NCI-H1105 treated with DMSO at 0.1 percent for 48 hours (cell line): Measurements from ENCODE around the gene POLR2J.
"Not testable (repeated sequence)": the region's sequence is repeated elsewhere in the genome, so short reads cannot be mapped to it uniquely, and the experiment has no call there.

Experiments
- DNase-seq: peaks from one replicate; lab custom pipeline; 2025; lab: John Stamatoyannopoulos, UW

POLR2J gene

GRCh38 chr7:102466097-102466496 lies 12.6 kb downstream of the POLR2J start:
- DNase-seq = no peak

DNA sequence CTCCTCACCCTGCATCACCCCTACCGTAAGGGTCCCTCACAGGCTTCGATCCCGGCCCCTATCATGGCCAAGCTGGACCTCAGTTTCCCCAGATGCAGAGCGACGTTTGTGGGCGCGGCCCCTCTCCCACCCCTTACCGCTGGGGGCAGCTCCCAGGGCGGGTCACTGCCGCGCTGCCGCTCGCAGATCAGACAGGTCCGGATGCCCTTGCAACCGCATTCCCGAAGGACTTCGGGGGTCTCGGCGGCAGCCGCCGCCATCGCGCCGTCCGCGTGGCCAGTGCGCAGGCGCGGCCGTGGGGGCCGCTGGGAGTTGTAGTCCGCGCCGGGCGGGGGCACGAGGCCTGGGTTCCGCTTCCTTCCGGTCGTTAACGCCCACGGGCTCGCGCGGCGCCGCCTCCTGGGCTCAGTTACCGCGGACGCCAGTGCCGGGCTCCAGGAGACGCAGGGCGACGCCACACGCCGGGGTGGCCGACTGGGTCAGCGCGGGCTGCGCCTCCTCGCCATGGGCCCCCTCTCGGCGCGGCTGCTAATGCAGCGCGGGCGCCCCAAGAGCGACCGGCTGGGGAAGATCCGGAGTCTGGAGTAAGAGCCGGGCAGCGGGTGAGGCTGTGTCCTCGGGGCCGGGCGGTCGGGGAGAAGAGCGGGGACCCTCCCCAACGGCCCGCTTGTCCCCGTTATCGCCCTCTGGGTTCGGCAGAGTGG lies 14.0 kb downstream of the POLR2J start, which contains the start of the genes ALKBH4 and LRWD1:
ALKBH4 (minus strand) TSS at position 287 of the 704 bp plus-strand sequence; CDS start at position 260, 27 bp downstream.
LRWD1 (plus strand) TSS at position 408 of the 704 bp plus-strand sequence; CDS start at position 505, 97 bp downstream.
- DNase-seq = peak; percentile 83

DNA sequence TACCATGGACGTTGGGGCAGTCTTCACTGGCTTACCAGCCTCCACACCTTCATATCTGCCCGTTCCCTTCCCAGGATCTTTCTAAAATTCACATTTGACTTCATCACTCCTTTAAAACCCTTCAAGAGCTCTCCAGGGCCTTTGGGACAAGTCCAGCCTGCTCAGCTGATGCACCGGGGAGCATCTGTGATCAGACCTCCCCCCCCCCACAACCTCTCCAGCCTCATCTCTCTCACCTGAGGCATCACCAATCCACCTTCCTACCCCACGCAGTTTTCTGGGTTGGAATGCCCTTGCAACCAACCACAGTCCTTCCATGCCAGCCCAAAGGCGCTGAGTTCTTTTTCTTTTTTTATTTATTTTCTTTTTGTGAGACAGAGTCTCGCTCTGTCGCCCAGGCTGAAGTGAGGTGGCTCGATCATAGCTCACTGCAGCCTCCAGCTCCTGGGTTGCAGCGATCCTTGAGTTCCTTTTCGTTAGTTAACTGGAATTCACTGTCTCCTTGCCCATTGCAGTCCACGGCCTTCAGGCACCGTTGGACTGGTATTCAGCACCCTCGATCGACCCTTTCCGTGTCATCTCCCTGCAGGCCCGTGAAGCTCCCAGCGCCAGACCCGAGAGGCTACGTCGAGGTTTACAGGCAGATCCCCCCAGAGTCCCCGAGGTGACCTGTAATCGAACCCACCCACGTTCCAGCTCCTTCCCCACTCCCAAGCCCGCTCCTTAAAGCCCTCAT lies 14.7 kb downstream of the POLR2J start:
- no peak for DNase-seq

GRCh38 chr7:102460467-102460866 lies 18.3 kb downstream of the POLR2J start:
- no peak for DNase-seq

DNA sequence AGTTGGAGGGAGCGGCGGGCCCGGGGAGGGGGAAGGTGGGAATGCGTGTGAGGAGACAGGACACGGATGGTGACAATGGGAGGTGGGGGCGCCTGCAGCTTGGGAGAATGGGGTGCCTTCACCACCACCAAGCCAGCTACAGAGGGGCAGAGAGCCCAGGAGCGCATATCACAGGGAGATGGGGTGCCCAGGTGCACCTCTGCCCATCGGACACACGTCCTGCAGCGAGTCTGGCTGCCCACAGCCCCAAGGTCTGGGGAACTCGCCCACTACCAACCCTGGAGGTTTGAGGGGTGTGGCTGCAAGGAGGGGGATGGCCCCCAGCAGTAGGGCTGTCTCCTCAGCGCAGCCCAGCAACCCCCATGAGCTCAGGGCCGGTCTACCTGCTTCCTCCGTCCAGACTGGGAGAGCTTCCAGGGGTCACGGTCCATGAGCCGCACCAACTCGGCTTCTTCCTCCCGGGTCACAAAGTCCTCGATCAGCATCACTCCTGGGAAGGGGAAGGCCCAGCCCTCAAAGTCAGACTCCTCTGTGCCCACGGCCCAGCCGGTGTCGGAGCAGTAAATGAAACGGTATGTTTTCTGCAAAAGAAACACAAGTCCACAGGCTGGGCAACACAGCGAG lies 19.4 kb downstream of the POLR2J start:
- DNase-seq = no peak

GRCh38 chr7:102457352-102457924 lies 21.3 kb downstream of the POLR2J start:
- no peak for DNase-seq

DNA sequence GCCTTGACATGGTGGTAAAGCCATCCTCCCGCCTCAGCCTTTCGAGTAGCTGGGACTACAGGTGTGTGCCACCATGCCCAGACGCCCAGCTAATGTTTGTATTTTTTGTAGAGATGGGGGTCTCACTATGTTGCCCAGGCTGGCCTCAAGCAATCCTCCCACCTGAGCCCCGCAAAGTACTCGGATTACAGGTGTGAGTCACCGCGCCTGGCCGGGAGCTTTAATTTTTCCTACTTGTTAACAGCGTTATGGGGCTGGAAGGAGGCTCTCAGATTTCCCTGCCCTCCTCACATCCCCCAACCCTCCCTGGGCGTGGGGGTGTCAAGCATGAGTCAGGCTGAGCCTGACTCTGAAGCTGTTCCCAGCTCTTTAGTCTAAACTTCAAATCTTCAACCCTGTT lies 22.4 kb downstream of the POLR2J start:
- no peak for DNase-seq

GRCh38 chr7:102455596-102455995 lies 23.1 kb downstream of the POLR2J start:
- DNase-seq = no peak

GRCh38 chr7:102454932-102455331 lies 23.8 kb downstream of the POLR2J start:
- DNase-seq = not testable (repeated sequence)

- DNase-seq = no peak
Measured at GRCh38 chr7:102454468-102454867, 24.3 kb downstream of the POLR2J start.

DNA sequence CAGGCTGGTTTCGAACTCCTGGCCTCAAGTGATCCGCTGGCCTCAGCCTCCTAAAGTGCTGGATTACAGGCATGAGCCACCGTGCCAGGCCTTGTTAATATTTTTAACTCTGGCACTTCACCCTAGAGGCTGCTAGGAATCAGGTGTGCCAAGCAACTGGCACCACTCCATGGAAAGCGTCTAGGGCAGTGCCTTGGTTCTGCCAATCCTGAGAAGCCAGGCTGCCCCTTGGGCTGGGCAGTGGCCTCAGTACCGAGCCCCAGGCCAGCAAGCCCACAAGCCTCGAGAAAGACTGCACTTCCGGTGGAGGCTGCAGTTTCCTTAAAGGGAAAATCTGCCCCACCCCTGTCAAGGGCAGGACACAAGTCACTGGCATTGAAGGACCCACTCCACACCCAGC lies 25.4 kb downstream of the POLR2J start:
- DNase-seq = no peak

- DNase-seq = no peak
Measured at GRCh38 chr7:102452451-102452850, 26.3 kb downstream of the POLR2J start.

DNA sequence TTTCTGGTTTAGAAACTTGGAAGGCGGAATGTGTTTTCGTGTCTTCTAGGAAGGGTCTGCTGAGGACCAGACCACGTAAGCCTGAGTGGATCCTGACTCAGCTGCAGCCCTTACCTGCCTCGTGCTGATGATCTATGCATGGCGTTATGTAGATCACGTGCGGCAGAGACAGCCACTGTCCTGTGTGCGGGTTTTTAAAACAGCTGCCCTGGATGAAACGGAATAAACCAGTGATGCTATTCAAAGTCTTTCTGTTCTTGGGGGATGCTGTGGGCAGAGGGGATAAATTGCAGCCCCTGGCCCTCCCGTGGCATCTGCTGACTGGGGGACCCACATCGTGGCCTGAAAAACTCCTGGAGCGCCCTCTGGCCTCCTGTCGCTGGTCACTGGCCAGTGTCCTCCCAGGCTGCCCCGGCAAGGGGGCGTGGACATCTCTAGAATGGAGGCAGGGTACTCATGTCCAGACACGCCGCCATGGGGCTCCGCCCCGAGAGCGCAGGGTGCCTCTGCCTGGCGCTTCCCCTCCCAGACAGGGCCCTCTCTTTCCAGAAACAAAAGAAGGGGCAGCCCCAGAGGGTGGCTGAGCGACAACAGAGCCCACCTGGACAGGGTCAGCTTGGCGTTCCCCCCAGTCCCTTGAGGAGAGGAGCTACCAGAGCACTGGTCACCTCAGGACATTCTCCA lies 27.2 kb downstream of the POLR2J start:
- peak; percentile 61 for DNase-seq

DNA sequence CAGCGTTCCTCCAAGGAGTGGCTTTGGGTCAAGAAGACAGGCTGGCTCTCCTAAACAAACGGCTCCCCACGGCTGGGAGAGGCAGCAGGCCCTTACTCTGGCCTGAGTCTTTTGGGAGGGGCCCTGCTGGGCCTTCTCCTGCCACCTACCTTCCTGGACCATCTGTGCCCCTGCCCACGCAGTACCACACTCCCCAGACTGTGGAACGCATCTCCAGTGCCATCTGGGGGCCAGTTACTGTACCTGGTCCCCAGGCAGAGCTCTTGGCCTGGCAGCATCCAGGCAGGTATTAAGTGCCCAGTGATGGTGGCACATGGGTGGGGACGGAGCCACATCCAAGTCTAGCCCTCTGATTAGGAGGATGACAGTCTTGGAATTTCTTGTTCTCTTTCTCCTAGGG lies 28.5 kb downstream of the POLR2J start:
- DNase-seq = no peak

GRCh38 chr7:102449136-102449535 lies 29.6 kb downstream of the POLR2J start:
- DNase-seq = no peak

- no peak for DNase-seq
Measured at GRCh38 chr7:102447311-102447710, 31.4 kb downstream of the POLR2J start.

DNA sequence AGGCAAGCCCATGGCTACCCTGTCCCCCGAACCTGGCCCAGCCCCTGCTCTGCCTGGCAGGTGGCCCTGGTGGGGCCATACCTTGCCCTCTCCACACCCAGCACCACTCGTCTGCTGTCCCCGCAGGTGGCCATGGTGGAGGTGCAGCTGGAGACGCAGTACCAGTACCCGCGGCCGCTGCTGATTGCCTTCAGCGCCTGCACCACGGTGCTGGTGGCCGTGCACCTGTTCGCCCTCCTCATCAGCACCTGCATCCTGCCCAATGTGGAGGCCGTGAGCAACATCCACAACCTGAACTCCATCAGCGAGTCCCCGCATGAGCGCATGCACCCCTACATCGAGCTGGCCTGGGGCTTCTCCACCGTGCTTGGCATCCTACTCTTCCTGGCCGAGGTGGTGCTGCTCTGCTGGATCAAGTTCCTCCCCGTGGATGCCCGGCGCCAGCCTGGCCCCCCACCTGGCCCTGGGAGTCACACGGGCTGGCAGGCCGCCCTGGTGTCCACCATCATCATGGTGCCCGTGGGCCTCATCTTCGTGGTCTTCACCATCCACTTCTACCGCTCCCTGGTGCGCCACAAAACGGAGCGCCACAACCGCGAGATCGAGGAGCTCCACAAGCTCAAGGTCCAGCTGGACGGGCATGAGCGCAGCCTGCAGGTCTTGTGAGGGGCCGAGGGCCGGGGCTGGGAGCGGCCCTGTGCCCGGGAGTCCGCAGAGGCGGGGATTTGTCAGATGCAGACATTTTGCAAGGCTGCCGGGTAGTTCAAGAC lies 32.1 kb downstream of the POLR2J start:
- DNase-seq = no peak

DNA sequence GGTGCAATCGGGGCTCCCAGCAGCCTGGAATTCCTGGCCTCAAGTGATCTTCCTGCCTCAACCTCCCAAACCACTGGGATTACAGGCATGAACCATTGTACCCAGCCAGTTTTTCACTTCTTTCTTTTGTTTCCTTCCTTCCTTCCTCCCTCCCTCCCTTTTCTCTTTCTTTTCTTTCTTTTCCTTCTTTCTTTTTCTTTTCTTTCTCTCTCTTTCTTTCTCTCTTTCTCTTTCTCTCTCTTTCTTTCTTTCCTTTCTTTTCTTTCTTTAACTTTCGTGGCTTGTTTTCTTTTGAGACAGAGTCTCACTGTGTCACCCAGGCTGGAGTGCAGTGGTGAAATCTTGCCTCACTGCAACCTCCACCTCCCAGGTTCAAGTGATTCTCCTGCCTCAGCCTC lies 33.0 kb downstream of the POLR2J start:
- no peak for DNase-seq

DNA sequence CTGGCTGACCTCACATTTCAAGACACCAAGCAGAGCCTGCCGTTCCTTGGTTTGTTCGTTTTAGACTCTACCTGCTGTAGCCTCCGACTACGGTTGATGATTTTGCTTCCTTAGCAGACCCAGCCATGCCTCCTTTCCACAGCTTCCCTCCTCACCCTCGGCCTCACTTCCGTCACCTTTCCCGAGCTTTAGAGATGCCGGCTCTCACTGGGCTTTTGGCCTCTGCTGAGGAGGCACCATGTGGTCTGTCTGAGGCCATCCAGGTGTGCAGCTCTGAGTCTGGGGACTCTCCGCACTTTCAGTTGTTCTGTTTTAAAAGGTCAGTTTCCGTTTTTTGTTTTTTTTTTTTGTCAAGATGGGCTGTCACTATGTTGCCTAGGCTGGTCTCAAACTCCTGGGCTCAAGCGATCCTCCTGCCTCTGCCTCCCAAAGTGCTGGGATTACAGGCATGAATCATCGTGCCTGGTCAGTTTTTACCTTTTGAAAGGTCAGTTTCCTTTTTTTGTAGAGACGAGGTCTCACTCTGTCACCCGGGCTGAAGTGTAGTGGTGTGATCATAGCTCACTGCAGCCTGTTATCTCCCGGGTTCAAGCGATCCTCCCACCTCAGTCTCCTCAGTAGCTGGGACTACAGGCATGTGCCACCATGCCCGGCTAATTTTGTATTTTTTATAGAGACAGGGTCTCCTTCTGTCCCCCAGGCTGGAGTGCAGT lies 33.6 kb downstream of the POLR2J start:
- no peak for DNase-seq

DNA sequence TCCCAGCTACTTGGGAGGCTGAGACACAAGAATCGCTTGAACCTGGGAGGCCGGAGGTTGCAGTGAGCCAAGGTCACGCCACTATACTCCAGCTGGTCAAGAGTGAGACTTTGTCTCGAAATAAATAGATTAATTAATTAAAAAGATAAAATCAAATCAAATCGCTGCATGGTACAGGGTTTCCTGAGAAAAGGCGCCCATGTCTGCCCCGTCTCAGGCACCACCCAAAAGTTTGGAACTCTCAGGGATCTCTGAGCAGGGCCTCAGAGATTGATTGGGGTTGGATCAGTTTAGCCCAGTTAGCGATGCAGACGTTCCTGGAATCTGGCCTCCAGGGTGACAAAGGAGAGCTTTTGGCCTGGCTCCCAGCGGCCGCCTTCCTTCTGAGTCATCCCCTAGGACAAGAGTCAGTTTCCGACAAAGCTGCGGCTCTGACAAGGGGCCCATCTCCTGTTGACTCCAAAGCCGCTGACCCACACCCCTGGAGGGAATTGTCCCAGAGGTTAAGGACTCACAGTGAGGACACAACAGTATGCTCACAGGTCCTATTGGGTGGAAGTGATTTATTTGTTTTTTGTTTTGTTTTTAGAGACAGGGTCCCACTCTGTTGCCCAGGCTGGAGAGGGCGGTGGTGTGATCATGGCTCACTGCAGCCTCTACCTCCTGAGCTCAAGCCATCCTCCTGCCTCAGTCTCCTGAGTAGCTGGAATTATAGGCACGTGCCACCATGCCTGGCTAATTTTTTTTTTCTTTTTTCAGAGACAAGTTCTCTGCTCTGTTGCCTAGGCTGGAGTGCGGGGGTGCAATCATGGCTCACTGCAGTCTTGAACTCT lies 38.5 kb downstream of the POLR2J start:
- no peak for DNase-seq
